ENCODE measurements around the gene VOPP1.

- TF ChIP-seq, protein P1, sequence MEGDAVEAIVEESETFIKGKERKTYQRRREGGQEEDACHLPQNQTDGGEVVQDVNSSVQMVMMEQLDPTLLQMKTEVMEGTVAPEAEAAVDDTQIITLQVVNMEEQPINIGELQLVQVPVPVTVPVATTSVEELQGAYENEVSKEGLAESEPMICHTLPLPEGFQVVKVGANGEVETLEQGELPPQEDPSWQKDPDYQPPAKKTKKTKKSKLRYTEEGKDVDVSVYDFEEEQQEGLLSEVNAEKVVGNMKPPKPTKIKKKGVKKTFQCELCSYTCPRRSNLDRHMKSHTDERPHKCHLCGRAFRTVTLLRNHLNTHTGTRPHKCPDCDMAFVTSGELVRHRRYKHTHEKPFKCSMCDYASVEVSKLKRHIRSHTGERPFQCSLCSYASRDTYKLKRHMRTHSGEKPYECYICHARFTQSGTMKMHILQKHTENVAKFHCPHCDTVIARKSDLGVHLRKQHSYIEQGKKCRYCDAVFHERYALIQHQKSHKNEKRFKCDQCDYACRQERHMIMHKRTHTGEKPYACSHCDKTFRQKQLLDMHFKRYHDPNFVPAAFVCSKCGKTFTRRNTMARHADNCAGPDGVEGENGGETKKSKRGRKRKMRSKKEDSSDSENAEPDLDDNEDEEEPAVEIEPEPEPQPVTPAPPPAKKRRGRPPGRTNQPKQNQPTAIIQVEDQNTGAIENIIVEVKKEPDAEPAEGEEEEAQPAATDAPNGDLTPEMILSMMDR (IDR thresholded peaks at IDR 0.05 in 8 of 11, conservative IDR thresholded peaks at IDR 0.05 in 3 of 11): no peak
- no peak for TF ChIP-seq POLR2AphosphoS5 (IDR thresholded peaks at IDR 0.05)
Measured at GRCh38 chr7:55513868-55514267, 58.4 kb downstream of the VOPP1 start.

All from spleen (tissue), 7 donors.